ENCODE measurements around the gene PPFIA1. TPM values are rescaled to one million over a fixed set of nuclear protein-coding genes. Genes with fewer than 3 reads are reported as not detected.

PPFIA1 gene
- total and polyA plus RNA-seq, 2 of the 8 experiments (the other 6 are each of a cell fraction or from before 2014, with no cell fraction given): 44.3 to 73.5 TPM

DNA sequence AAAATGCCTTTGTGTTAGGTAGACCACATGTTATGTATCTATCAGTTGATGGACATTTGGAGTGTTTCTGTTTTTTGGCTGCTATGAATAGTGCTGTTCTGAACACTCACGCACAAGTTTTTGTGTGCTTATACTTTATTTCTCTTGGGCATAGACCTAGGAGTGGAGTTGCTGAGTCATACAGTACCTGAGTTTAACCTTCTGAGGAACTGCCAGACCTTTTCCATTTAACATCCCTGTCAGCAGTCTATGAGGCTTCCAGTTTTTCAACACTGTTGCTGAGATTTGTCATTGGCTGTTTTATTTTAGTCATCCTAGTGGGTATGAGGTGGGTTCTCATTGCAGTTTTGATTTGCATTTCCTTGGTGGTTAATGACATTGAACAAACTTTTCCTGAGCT is 132.2 kb downstream of the PPFIA1 start (continued):
- TF ChIP-seq SP4 (IDR thresholded peaks at IDR 0.05; ENCODE audit: low read length): no peak

Data from H1 (cell line).